GM19468 (cell line): Measurements from ENCODE around the gene STAC2.

Experiments
- ATAC-seq: cut with Tn5 transposase; IDR thresholded peaks from one replicate; pipeline ENCODE4 v1.9.1; 2021; ENCODE audit warnings: mild to moderate bottlenecking, moderate library complexity, moderate number of reproducible peaks; ENCODE audit not compliant: unreplicated experiment; ENCODE audit errors: extremely low read depth

The STAC2 gene

DNA sequence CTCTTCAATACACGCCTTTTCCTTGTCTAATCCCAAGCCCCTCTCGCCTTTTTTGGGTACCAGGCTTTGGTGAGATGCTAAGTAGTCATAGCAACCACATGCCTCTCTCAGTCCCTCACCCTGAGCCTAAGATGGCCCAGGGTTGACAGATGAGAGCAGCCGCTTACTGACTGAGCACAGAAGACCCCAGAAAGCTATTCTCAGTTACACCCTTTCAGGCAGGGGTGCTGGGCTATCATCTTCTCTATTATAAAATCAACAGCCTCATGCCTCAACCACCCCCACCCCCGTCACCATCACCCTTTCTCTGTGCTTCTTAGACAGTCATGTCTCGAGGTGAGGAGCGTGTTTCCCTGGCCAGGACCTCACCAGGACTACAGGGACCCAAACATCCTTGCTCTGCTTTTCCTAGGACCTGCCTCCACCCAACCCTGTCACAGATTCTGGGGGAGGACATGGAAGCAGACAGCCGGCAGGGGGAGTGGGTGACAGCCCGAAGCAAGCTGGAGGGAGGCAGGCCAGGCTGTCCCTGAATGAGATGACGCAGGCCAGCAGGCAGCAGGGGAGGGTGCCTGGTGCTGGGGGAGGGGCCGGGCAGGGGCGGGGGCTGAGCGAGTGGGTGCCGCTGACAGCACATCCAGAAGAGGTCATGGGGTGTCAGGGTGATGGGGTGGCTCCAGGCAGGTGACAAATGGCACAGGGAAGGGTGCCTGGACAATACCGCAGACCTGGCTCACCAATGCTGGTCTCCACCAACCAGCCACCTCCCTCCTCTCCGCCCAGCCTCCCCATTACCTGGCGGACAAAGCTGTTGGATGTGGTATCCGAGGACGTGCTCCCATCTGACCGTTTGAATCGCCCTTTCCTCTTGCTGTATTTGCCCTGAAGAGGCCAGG, 31.4 kb downstream of the STAC2 start:
- no peak for ATAC-seq

- no peak for ATAC-seq
Measured at GRCh38 chr17:39193346-39193745, 32.4 kb downstream of the STAC2 start.

DNA sequence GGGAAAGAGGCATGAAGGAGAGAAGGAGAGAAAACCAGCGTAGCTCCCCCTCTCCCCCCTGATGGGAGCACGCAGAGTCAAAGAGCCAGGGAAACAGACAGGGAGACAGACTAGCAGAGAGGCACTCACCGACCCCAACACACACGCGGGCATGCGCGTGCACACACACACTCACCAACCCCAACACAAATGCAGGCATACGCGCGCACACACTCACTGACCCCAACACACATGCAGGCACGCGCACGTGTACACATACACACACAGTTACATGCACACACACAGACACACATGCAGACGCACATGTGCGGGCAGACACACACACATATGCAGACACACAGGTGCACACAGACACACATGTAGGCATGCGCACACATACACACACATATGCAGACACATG, 32.8 kb downstream of the STAC2 start:
- ATAC-seq: no peak

- ATAC-seq: no peak
Measured at GRCh38 chr17:39191750-39192510, 33.8 kb downstream of the STAC2 start.

DNA sequence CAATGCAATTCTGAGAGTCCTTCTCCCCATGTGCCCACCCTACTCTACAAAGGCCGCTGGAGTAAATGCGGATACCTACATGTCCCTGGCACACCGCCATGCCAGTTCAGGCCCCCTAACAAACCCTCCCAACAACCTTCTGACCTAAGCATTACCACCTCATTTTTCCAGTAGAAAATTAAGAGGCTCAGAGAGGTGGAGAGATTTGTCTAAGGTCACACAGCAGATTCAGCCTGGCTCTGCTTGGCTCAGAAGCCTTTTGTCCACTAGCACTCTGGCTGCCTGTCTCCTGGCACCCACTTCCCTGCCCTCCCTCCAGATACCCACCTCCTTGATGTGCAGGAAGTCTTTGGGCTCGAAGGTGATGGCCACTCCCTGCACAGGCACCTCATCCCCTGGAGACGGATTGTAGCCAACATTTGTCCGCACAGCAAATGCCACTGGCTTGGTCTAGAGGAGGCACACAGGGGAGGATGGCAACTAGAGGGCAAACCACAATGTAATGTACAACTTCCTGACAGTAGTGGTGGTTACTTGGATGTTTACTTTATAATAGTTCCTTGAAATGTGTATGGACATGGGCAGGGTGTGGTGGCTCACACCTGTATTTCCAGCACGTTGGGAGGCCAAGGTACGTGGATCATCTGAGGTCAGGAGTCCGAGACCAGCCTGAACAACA, 38.5 kb downstream of the STAC2 start:
- ATAC-seq: no peak

DNA sequence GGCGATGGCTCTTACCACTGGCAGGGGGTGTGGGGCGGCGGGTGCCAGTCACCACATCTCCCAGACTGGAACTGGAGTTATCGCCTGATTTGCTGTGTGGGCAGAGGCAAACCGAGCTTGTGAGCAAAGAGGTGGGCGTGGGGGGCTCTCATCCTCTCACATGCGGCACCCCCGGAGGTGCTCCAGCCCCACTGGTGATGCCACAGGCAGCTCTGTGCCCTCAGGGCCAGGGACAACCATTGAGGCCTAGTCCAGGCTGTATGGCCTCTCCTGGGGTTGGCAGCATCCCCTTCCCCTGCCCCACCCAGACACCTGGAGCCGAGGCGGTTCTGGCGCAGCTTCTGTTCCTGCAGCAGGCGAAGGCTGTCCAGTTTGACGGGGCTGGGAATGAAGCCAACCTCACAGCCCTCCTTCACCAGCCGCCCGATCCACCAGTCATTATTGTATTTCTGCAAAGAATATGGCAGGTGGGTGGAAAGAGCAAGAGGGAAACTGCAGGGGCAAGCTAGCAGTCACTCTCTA, 39.2 kb downstream of the STAC2 start:
- no peak for ATAC-seq

DNA sequence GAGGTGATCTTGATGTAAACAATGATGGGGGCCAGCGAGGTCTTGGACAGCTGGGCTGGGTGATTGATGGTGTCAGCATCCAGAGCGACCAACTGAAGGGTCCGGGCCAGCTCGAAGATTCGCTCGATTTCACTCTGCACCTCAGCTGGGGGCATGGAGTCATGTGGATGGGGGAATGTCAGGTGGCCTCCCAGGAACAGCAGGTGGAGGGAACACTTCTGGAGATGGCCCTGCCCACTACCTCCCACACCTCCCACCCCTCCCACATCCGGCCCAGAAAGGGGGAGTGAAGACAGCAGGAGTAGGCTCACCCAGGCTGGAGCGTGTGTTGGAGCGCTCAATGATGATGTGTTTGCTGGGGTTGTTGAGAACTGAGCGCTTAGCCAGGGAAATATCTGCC, 42.0 kb downstream of the STAC2 start:
- no peak for ATAC-seq

DNA sequence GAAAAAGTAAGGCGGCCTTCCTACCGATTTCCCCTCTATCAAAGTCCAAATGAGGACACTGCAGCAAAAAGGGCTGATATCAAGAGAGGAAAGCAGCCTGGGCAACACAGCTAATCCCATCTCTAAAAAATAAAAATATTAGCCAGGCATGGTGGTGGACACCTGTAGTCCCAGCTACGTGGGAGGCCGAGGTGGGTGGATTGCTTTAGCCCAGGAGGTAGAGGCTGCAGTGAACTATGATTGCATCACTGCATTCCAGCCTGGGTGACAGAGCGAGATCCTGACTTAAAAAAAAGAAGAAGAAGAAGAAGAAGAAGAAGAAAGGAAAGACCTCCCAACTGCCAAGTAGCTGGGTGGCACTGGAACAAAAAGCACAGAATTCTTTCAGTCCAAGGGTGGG, 42.7 kb downstream of the STAC2 start:
- no peak for ATAC-seq

- no peak for ATAC-seq
Measured at GRCh38 chr17:39181303-39181702, 44.4 kb downstream of the STAC2 start.

- ATAC-seq: no peak
Measured at GRCh38 chr17:39178536-39178935, 47.2 kb downstream of the STAC2 start.

GRCh38 chr17:39177256-39177655, 48.5 kb downstream of the STAC2 start:
- ATAC-seq: no peak

GRCh38 chr17:39175695-39176093, 50.1 kb downstream of the STAC2 start:
- ATAC-seq: no peak

DNA sequence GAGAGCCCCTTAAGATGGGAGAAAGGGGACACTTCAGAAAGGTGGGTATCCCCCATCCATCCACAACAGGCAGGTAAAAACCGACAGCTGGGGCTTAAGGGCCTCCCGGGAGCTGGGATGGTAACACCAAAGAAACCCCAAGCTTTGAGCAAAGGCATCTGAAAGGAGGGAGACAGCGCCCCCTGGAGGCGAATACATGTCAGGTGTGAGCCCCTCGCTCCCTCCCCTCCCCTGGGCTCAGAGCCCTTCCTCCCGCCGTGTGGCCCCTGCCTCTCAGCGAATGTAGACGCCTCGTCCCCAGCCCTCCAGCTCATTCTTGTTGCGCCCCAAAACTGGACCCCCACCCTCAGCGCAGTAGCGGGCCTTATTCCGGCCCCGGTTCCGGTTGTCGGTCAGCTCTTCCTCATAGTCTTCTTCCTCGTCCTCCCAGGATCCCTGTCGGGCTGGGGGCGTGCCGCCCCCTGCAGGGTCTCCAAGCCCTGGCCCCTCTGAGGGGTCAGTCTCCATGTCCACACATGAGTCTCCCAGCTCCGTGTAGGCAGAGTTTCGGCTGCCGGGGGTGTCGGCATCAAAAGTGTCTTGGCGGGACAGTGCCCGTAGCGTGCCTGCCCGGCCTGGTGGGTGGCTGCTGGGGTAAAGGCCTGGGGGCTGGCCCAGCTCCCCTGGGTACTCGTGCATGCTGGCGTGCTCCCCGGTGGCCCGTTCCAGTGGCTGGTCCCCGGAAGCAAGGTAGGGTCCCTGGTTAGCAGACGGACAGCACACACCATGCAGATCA, 50.6 kb downstream of the STAC2 start:
- ATAC-seq: no peak

GRCh38 chr17:39173526-39174274, 52.0 kb downstream of the STAC2 start:
- no peak for ATAC-seq

DNA sequence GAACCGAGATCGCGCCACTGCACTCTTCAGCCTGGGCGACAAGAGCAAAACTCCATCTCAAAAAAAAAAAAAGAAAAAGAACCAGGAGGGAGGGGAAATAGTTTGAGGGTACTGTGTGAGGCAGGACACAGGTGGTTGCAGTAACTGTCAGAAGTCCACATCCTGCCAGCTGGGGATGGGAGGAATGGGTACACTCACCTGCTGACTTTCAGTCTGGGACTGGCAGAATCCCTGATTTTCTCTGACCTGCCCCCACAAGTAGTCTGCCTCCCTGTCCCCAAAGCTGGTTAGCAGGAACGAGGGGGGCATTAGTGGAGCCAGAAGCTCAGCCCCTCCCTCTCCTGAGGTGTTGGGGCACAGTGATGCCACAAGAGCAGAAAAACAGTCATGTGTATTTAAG, 52.7 kb downstream of the STAC2 start:
- ATAC-seq: no peak

DNA sequence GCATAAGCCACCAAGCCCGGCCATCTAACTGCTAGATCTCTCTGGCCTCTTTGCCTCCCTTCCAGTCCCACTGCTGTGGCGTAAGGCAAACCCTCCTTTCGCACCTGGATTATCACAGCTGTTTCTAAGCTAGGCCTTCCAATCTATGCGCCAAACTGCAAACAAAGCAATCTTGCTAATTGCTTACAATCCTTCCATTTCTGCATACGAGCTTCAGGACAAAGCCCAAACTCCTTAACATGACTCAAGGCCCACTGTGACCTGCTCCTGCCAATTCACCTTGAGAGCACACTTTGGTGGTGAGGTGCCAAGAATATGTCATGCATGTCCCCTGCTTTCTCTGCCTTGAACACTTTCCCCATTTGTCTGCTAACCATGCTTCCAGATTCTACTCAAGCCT, 53.8 kb downstream of the STAC2 start:
- no peak for ATAC-seq

DNA sequence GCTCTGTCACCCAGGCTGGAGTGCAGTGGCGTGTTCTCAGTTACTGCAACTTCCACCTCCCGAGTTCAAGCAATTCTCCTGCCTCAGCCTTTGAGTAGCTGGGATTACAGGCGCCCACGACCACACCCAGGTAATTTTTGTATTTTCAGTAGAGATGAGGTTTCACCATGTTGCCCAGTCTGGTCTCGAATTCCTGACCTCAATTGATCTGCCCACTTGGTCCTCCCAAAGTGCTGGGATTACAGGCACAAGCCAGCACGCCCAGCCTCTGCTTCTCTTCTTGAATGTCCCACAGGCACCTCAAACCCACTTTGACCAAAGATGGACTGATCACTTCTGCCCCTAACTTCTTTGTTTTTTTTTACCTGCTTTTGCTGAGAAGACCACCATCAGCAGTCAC, 55.2 kb downstream of the STAC2 start:
- ATAC-seq: no peak

DNA sequence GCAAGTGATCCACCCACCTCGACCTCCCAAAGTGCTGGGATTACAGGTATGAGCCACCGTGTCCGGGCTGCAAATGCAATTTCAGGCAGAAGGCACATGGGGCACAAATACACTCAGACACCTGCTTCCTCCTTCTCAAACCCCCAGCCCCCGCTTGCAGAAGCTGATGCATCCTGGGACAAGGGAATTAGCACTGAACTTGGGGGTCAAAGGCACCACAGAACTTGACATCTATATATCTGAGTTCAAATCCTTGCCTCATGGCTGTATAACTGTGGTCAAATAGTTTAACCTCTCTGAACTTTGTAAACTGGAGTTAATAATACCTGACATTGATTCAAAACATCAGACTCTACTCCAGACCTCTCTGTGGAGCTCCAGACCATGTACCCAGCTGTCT, 55.6 kb downstream of the STAC2 start:
- ATAC-seq: no peak

- no peak for ATAC-seq
Measured at GRCh38 chr17:39169518-39169917, 56.2 kb downstream of the STAC2 start.
